Stimulated activated CD4-positive, alpha-beta T cell treated with anti-CD3 and anti-CD28 coated beads, Interleukin-4, amount 100 ng/mL, for 1 hour (primary cell): ENCODE results near the gene PRR5L.

ENCODE experiments used
- DNase-seq: peaks from one replicate; pipeline ENCODE4 v3.0.0-alpha.2; 2020

PRR5L gene

DNA sequence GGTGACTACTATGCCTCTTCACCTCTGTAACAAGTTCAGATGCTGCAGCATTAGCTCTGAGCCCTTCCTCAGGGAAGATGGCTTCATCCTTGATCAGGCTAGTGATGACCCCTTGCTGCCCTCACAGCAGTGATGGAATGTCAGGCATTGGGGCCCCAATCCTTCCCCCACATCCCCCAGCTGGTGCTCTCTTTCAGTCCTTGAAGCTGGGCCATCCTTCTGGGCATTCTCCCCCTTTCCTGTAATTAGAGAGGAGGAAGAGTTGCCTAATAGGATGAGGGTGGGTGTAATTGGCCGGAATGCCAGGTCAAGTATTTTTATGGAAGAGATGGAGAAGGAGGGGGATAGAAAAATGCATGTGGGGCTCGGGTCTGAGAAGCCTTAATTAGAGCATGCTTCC, 151.4 kb downstream of the PRR5L start:
- no peak for DNase-seq

DNA sequence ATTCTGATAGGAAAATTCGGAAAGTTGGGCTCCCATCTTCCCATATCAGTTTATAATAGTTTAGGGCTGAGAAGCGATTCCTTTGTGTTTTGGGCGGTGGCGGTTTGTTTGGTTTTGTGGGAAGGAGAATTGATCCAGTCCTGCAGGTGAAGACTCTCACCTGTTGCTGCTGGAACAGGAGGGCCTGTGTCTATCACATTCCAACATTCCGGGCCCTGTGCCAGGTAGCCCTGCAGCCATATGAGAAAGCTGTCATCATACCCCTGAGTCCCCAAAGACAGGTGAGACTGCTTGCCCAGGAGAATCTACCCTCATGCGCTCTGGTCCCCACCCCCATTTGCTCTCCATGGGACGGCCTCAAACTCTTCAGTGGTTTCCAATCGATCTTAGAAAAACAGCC, 151.9 kb downstream of the PRR5L start:
- DNase-seq = no peak

DNA sequence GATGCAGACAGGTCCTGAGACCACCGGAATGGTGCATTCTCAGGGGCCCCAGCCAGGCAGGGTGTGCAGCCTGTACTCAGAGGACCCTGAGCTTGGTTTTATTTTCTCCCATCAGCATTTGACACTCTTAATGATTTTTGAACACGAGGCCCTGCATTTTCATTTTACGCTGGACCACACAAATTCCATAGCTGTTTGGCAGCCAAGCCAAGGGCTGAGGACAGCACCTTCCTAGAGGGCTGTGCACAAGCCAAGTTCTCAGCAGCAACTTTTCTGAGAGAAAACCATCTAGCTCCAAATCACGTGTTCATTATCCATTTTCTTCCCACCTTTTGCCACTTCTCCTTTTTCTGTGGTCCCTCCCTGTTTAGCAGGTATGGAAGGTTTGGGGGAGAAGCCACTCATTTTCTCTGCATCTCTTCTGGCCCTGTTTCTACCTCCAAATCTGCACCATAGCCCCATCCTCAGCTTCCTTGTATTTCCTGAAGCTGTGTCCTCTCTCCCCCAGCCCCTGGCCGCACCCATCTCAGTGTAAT, 153.5 kb downstream of the PRR5L start:
- no peak for DNase-seq

DNA sequence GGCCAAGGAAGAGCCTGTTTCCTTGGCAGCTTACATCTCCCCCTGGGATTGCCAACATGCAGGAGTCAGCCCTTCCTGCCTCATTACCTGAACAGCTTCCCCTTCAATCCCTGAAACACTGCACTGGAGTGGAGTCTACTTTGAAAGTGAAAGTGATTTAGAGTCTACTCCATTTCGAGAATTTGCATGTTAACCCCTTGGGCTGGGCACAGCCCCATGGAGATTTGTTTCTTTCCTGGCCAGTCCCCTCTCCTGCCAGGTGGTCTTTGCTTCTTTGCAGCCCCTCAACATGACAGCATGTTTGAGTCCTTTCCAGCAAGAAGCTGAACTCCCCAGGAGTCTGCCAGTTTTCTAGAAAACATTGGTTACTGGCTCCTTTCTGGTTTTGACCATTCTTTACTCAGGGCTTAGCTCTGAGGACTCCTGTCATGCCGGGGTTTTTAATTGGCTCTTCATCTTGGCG, 154.1 kb downstream of the PRR5L start:
- DNase-seq = no peak

DNA sequence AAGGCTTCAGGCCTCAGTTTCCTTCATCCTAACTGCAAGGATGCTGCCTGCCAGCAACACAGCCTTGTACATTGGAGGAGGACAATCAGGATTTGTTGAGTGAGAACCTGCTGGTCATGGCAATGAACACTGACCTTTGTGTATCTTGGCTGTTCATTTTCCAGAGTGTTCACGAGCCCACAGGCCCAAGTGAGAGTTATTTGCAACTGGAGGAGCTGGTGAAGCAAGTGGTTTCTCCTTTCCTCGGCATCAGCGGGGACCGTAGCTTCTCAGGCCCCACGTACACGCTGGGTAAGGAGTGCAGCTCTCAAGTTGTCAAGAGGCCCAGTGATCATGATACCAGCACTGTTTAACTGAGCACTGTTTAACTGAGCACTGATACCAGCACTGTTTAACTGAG, 155.0 kb downstream of the PRR5L start:
- DNase-seq = no peak

DNA sequence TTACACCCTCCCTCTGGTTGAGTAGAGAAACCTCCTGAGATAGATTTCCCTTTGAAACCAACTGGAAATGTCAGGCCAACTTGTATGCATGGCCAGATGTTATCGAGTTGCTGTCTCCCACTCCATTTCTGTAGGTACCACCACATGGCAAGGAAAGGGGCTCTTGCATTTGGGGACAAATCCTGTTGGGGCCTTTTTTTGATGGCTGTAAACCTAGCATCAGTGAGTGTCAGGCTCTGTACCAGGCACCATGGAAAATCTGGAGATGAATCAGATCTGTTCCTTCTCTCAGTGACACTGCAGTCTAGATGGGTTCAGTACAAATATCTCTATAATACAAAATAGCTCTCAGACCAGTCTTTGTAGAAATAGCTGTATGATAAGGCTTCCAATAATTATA, 155.6 kb downstream of the PRR5L start:
- DNase-seq = no peak

DNA sequence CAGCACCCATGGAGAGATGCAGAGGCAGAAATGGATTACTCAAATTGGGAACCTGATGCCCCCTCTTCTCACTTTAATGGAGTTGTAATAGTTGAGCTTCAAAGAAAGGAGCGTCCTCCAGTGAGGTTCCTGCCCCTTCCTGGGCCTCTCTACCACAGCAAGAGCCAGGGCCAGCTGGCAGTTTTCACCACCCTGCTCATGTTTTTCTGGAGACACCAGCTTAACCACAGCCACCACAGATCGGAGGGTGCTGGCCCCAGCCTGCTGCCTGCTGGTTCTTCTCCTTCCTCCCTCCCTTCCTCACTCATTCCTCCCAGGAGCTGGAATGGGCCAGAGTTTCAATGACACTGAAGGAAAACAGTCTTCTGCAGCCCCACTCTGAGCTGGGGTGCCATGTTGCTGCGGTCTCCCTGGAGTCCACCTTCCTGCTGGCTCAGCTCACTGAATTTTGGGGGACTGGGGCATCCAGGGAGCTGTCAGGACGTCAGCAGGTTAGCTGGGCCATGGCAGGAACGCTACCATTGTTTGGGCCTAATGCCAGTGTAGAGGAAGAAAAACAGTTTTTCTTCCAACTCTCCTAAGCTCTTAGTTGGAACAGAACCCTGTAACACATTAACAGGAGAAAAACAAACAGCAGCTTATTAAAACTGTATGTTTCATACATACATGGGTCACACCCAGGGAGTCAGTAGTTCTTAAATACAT, 156.3 kb downstream of the PRR5L start:
- no peak for DNase-seq

DNA sequence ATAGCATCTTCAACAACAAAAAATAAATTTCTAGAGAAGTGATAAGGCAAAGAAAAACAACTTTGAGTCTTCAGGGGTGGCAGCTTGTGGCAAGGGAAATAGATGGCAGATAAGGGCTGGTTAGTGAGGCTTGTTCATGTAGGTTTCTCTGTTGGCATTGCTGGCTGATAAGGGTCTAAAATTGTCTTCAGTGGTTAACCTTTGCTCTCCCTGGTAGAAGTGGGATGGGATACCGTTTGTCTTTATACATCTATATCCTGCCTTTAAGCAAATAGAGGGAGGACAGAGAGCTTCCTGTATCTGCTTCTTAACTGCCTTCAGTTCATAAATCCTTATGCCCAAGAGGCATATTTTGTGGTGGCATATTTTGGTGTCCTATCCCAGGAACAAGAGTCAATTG, 156.9 kb downstream of the PRR5L start:
- DNase-seq = no peak

DNA sequence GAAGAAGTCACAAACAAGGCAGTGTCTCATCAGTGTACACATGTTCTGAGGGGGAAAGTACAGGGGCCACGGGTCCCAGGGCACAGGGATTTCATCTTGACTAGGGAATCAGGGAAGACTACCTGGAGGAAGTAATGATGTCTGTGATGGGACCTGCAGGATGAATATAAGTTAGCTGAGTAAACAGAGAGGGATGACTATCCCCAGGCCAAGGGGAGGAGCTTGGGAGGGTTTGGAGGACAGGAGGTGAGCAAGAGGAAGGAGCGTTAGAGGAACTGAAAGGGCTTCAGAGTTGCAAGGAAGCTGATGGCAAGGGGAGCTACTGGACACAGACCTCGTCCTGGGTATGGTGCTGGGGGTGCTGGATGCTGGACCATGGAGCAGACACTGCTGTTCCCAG, 157.6 kb downstream of the PRR5L start:
- no peak for DNase-seq

DNA sequence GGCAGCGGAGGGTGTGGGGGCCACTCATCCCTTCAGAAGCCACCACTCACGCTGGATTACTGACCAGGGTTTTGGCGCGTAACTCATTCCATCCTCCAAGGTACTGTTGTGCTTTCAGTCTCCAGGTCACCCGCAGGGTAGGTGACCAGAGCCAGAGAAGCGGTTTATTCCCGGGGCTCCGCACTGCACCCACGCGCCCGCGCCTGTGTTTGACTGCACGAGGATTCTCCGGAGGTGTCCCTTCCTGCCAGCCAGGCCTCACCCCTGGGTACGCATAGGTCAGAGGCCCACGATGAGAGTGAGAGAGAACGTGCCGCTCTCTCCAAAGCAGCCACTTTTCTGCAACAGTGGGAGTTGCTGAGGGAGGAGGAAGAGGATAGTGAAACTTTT, 158.5 kb downstream of the PRR5L start:
- DNase-seq = no peak

DNA sequence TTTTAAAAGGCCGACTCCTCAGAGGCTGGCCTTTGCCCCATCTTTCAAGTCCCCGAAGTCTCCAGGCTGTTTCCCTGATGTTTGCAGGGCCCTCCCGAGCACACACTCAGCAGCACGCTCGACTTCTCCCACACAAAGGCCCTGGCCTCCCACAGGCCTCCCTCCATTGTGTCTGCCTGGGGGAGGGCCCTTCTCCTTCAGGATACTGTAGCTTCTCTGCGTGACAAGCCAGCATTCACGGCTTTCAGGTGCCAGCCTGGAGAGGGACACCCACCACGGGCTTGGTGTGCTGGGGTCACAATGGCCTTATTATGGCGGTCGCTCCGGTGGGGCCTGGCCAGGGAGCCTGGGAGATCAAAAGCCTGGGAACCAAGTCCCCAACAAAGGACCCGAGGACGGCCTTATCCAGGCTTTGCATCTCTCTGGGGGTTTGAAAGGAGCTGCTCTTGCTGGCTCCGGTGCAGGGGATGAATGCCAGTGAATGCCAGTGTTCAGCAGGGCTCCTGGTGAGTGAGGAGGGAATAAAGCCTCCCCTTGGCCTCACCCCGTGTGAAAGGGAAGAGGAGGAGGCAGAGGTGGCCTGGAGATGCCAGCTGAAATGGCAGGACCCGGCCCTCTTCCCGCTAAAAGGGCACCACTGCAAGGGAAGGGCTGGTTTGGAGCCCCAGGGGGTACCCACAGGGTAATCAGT, 159.0 kb downstream of the PRR5L start:
- DNase-seq = no peak

DNA sequence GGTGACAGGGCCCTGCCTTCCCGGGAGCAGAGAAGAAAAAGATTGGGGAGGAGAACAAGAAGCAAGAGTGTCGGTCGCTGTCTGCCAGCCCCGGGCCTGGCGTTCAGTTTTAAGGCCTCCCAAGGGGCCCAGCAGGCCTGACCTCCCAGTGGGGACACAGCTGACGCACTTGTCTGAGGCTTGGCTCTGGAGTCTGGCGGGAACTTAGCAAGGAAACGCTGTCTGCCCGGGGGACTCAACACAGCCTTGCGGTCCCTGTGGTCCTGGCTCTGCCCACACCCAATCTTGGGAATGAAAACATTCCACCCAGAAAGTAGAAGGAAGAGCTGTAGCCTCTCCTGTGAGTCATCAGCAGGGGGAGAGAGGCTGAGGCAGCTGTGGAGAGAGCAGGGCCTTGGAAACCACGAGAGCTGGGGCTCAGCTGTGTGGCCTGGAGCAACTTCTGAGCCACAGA, 159.6 kb downstream of the PRR5L start:
- DNase-seq = no peak

DNA sequence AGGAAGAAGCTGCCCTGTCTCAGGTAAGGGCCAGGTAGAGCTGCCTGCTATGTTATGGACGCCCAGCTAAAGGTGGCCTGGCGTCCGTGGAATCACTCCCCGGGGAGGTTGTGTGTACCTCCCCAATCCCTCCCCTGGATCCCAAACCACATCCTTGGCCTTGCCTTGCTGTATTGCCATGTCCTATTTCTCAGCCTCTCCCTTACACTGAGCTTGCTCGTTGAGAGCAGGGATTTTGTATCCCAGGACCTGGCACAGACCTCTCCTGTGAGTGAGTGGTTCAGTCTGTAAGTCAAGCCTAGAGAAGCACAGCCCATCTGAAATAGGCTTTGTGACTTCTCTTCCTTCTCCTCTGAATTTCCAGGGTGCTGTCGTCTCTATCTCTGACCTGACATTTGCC, 160.1 kb downstream of the PRR5L start:
- no peak for DNase-seq

DNA sequence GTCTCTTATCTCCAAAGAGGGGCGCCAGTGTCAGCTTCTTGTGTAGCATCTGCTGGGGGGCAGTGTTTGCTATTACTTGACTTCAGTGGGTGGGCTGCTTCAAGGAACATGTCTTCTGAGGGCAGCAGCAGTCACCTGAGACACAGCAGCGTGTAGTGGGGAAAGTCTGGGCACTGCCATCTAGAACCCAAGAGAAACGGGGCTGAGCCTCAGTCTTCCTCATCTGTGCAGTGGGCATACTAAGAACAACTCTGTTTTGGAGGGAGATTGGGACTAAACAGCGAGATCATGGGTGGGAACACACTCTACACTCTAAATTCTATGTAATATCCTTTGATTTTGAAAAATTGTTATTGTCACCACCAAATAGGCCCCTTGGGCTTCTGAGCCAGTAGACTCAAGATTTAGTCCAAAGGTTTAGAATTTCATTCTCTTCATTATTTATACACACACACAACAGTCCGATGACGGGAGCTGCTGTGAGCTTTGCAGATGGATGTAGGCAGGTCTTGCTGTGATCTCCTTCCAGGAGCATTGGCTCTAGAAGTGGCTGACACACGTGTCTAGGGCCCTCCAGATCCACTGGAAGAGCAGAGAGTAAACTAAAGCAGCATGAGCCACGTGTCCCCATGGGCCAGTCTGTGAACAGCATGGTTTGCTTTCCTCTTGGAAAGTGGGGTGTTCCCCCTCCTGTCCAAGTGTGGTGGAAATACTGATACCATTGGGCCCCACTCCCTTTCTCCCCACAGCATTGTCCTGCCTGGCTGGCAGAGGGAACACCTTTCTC, 162.2 kb downstream of the PRR5L start:
- DNase-seq = no peak

DNA sequence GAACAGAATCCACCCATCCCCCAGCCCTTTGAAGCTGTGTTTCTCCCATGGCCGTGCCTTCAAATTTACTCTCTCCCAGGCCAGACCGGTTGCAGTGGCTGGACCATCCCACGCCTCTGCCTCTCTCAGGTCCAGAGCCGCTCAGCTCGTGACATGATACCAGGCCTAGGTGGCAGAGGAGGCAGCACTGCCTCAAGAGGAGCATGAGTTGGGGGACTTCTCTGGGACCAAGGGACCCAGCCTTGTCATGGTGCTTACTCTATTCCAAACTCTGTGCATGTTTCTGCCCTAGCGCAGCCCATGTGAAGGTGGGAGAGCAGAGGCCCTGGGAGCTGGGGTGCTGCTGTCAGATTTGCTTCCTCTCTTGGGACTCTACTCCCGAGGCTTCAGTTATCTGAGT, 163.0 kb downstream of the PRR5L start:
- DNase-seq = no peak

DNA sequence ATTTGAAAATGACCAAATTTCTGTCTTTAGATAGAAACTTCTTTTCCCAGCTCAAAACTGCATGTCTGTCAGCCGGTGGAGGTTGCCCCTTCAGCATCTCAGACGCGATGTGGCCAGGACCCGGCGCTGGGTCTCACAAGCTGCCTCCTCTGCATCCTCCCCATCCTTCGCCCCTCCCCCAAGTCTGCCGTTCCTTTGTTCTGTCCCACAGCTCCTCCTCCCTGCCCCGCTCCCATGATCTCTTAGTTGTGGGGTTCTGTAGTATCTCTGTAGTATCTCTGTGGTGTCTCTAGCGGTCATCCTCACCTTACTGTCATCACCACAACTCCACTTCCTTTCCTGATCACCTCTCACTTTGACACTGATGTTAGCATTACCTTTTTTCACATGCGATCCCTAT, 164.1 kb downstream of the PRR5L start:
- DNase-seq = no peak

DNA sequence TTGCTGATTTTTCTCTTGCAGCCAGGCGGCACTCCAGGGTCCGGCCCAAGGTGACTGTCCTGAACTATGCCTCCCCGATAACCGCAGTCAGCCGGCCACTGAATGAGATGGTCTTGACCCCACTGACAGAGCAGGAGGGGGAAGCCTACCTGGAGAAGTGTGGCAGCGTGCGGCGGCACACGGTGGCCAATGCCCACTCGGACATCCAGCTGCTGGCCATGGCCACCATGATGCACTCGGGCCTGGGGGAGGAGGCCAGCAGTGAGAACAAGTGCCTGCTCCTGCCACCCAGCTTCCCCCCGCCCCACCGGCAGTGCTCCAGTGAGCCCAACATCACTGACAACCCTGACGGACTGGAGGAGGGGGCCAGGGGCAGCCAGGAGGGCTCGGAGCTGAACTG, 166.2 kb downstream of the PRR5L start:
- no peak for DNase-seq

DNA sequence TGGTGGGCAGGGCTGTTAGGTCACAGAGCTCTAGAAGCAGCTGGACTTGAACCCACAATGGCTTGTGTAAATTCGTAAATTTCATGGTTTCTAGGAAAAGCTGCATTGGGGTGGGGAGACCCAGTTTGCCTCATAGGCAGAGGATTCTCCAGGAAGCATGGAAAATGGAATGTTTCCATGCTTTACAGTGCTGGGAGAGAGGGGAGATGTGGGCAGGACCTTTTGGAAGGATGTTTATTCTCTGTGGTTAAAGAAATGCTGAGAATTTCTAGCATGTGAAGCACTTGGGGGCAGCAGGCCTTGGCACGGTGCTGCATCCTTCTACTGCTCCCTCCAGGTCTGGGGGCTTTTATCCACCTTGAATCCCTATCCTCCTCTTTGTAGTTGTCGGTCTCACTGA, 167.7 kb downstream of the PRR5L start:
- DNase-seq = no peak

DNA sequence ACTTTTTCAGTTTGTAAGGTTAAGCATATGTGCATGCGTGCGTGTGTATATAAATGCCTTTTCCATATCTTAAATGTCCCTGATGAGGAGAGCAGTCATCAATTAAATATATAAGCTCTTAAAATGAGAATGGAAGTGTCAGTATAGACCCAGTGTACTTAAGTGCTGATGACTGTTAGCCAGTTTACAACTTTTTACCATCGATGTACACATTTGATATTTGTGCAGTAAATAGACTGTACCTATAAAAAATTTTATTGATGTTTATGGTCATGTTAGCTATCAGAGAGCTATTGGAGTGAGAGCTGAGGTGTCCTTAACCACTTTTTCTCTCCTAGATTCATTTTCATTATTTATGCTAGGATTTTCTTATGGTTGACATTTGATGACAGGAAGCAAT, 168.6 kb downstream of the PRR5L start:
- no peak for DNase-seq

DNA sequence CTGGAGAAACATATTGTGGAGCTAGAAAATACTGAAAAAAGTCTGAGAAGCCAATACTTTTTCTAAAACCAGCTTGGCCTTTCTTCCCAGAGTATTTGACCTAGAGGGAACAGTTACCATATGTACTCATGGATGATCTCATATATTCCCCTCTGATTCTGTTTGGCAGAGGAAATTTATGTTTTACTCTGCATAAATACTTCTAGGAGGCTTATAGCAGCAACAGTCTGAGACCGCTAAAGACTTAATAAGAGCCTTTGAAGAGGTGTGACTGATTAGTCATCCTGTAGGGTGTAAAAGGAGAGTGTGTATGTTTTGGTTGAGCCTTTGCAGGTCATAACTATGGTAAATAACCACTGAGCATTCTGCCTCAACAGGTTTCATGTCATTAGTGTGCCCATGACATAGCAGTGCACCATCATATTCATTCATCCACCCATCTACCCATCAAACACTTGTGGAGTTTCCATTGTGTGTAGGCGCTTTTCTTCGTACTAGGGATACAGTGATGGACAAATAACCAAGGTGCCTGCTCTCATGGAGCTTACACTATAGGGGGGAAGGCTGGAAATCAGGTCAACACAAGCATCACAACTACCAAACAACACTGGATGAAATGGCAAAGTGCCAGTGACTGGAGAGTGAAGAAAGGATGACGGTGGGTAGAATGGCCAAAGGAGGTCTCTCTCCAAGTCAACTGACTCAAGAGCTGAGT, 169.5 kb downstream of the PRR5L start:
- DNase-seq = no peak

DNA sequence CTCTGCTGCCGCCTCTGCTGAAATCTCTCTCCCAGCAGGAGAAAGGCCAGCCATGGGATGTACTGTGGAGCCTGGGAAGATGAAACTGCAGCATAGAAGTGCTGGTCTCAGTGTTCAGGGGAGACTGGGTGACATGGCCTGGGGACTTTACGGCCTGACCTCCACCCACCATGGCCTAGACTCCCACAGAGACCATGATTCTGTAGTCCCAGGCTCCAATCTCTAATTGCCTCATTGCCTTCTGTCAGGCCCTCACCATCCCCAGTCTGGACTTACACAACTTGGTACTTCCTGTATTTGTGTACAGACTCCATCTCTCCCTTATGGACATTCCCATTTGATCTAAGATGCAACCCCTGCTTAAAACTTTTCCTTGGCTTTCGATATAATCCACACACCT, 170.9 kb downstream of the PRR5L start:
- no peak for DNase-seq

DNA sequence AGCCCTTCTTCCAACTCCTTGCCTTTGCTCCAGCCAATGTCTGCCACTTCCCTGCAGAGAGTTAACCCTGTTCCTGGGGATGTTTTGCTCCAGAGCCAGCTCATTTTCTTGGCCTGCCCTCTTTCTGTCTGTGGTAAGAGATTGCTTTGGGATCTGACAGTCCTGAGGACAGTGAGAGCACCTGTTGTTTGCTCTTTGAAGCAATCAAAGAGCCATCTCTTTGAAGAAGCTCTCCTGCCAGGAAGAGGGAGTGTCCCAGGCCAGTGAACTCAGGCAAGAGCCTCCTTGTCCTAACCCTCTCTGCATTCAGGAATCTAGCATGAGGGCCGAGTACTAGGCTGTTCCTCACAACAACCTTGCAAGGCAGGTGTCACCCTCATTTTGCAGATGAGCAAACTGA, 171.8 kb downstream of the PRR5L start:
- DNase-seq = no peak

DNA sequence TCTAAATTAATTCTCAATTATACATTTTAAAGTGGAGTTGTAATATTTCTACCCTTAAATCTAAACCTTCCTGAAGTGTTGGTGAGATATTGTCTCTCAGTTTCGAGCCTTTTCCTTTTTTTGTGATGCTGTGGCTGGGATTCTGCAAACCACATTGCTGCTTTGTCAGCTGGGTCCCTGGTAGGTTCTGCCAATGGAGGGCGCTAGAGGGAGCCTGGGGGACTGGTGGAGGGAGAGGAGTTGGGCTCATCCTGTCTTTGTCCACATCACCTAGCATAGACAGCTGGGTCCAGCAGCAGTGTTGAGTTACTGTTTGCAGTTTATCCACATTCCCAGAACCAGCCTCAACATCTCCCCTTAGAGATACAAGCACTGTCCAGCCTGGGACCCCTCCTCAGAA, 173.0 kb downstream of the PRR5L start:
- no peak for DNase-seq
